H1 (cell line): ENCODE data around the gene NINJ2. TPM values are rescaled to one million over a fixed set of nuclear protein-coding genes. Genes with fewer than 3 reads are reported as not detected.

Experiments
- ASH2L ChIP-seq: fragments of 200-600, 300-600 bp; sonication (generic); IDR thresholded peaks from one replicate; pipeline ENCODE4 v1.7.1; 2017; ENCODE audit warnings: low read length
- TBP ChIP-seq: IDR thresholded peaks from 2 replicates; pipeline ENCODE4 v1.6.1; 2011; ENCODE audit warnings: low read depth, low read length, improper control_type of control experiment
- polyA plus RNA-seq, 7 experiments: library from polyadenylated mRNA; depleted of rRNA in 3 of 7; stranded (reverse) in 5 of 7; unstranded in 2 of 7; fragments of >200 nt in 5 of 7; fragments of 200-250 nt in 2 of 7; gene quantifications; 1 replicate in 5 of 7; 2 replicates in 1 of 7; 4 replicates in 1 of 7; pipeline versions ENCODE4 v1.2.1 to v1.2.3, GENCODE V29; 2011 to 2013; ENCODE audit warnings: missing spikeins in 2 of 7, mixed read lengths in 2 of 7
- total RNA-seq: library from RNA; stranded (reverse); fragmentation: NEBNext Ultra II Directional; extraction: Animal tissue kit (Norgen Biotek cat#: 25700); gene quantifications from 2 replicates; pipeline ENCODE4 v1.2.1, GENCODE V29; 2021

NINJ2 gene
- total and polyA plus RNA-seq, 2 of the 8 experiments (the other 6 are each of a cell fraction or from before 2014, with no cell fraction given): 1.4 TPM; not detected in 1

- no peak for TF ChIP-seq ASH2L
- no peak for TF ChIP-seq TBP
These were observed 35.1 kb downstream of the NINJ2 start (continued) for GRCh38 chr12:627863-628741.
